ENCODE measurements around the gene LMNTD2.
A peak's percentile ranks its signal among the peaks of the same experiment; 100 is the strongest.

The LMNTD2 gene
- 0.63 to 8.3 (median 5.3) reads per million in 3 experiments for total RNA-seq

GRCh38 chr11:560305-561147 lies at the start of gene LMNTD2, which contains the start of gene RASSF7:
Gene LMNTD2 (minus strand): TSS chr11:560738. CDS start chr11:560716, 22 bp downstream.
Gene RASSF7 (plus strand): TSS chr11:560970. CDS start chr11:561769, 799 bp downstream.
- peak; percentile 90 for DNase-seq

- DNase-seq: no peak
These were observed 48.8 kb upstream of the LMNTD2 start for GRCh38 chr11:609341-609811.

GRCh38 chr11:608791-609251 lies 48.3 kb upstream of the LMNTD2 start:
- DNase-seq: no peak

- no peak for DNase-seq
These were observed 47.6 kb upstream of the LMNTD2 start for GRCh38 chr11:607971-608659.

GRCh38 chr11:607020-607780 lies 46.7 kb upstream of the LMNTD2 start:
- DNase-seq: no peak

GRCh38 chr11:606245-606644 lies 45.7 kb upstream of the LMNTD2 start:
- no peak for DNase-seq

- no peak for DNase-seq
These were observed 45.0 kb upstream of the LMNTD2 start for GRCh38 chr11:605286-606129.

- DNase-seq: no peak
These were observed 42.6 kb upstream of the LMNTD2 start for GRCh38 chr11:603154-603553.

- no peak for DNase-seq
These were observed 41.2 kb upstream of the LMNTD2 start for GRCh38 chr11:601573-602245.

GRCh38 chr11:598005-598680 lies 37.6 kb upstream of the LMNTD2 start:
- no peak for DNase-seq

GRCh38 chr11:597166-597725 lies 36.7 kb upstream of the LMNTD2 start:
- DNase-seq: no peak

GRCh38 chr11:596374-596773 lies 35.8 kb upstream of the LMNTD2 start:
- no peak for DNase-seq

- no peak for DNase-seq
These were observed 34.9 kb upstream of the LMNTD2 start for GRCh38 chr11:595400-595799.

GRCh38 chr11:593347-593746 lies 32.8 kb upstream of the LMNTD2 start:
- no peak for DNase-seq

- DNase-seq: no peak
These were observed 32.4 kb upstream of the LMNTD2 start for GRCh38 chr11:592918-593317.

GRCh38 chr11:592501-592900 lies 32.0 kb upstream of the LMNTD2 start:
- DNase-seq: no peak

- DNase-seq: no peak
These were observed 30.5 kb upstream of the LMNTD2 start for GRCh38 chr11:590997-591396.

GRCh38 chr11:589798-590197 lies 29.3 kb upstream of the LMNTD2 start:
- DNase-seq: no peak

- DNase-seq: peak; percentile 78
These were observed 27.4 kb upstream of the LMNTD2 start for GRCh38 chr11:587978-588380.

GRCh38 chr11:587546-587945 lies 27.0 kb upstream of the LMNTD2 start:
- DNase-seq: no peak

Data from central memory CD4-positive, alpha-beta T cell (primary cell).